HG03432 (cell line): Measurements from ENCODE around the gene ARMH3.
"Not testable (repeated sequence)": the region's sequence is repeated elsewhere in the genome, so short reads cannot be mapped to it uniquely, and the experiment has no call there.

Source experiments
- ATAC-seq: cut with Tn5 transposase; IDR thresholded peaks from one replicate; pipeline ENCODE4 v1.9.1; 2021; ENCODE audit warnings: mild to moderate bottlenecking, moderate library complexity; ENCODE audit not compliant: unreplicated experiment

ARMH3 gene

DNA sequence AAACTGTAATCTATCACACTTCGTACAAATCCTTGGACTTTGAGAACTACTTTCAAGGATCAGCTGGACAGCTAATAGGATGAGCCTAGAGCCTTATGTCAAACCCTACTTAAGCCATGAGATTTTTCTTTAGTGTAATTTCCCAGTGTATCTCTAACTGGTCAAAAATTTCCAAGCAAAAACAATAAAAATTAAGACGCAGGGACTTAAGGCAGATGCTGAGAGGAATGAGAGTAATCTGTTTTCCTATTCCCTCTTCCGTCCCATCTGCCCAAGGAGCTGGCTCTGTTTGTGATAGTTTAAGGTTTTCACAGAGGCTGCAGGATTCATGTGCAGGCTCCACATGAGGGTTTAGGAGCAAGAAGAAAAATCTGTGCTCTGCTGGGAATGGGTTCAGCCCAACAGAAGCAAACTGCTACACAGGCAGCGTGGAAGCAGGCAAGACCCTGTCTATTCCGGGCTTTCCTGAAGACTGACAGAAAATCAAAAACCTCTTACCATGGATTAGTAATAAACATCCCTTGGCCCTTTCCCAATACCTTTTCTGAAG is 62.2 kb downstream of the ARMH3 start:
- no peak for ATAC-seq

DNA sequence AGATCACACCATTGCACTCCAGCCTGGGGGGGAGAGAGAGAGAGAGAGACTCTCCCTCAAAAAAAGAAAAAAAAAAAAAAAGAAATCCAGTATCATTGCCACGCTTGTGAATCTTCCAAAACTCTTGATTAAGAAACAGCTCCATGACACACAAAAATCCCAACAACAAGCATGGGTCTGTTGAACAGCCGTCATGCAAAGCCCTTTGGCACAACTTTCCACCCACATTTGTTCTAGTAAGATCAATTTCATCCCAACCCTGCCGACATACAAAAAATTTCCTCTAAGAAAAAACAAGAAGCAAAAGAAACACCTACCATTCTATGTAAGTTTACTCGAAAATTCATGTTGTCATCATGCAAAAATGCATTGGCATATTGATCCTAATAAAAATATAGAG is 62.8 kb downstream of the ARMH3 start:
- ATAC-seq, result no peak

DNA sequence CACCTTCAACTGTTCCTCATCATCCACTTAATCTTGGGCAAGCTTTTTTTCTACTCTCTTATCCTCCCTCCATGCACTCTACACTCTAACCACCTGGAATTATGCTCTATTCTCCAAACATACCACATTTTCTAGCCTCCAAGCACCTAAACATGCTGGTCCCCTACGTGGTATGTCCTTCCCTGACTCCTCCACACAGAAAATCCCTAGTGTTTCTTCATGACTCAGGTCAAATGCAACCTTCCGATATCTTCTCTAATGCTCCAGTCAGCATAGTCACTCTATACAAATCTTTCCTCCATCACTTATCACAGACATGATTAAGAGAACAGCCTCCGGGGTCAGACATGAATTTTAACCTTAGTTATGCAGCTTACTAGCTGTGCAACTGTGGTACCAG is 68.8 kb downstream of the ARMH3 start:
- ATAC-seq, result no peak

- peak; percentile 44 for ATAC-seq
Measured at GRCh38 chr10:101986624-101986971, 69.4 kb downstream of the ARMH3 start.

GRCh38 chr10:101980677-101981076 is 75.3 kb downstream of the ARMH3 start:
- not testable (repeated sequence) for ATAC-seq

DNA sequence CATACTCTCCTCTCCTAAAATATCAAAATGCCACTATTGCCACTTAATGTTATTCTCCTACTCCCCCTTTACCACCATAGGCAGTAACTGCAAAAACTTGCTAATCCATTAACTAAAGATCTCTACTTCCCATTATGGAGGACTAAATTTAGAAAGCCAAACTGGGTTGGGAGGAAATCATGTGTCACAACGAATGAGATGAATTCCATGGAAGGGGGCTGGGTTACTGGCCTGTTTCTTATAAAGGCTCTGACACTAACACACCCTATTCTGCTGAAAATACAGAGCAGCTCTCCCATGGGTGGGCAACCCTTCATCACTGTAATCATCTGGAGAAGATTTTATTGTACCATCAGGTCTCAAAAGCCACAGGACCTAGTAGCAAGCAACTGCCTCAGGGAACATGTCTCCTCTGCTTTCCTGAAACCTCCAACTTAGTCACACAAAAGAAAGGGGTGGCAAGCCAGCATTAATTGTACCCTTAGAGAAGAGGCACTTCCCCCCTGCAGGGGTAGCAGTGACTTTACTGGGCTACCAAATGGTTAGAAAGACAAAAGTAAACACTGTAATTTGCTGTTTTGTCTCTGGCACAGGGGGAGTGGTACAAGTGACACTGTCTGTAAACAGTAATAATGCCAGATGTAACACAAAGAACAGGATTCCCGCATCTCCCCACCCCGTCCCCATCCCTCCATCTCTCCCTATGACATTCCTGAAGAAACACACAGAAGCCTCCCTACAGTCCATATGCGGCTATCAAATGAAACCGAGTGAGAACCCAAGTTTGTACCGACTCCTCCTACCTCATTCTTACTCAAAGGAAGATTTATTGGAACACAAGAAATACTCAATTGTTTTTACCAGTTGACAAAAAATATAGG is 81.6 kb downstream of the ARMH3 start:
- no peak for ATAC-seq

DNA sequence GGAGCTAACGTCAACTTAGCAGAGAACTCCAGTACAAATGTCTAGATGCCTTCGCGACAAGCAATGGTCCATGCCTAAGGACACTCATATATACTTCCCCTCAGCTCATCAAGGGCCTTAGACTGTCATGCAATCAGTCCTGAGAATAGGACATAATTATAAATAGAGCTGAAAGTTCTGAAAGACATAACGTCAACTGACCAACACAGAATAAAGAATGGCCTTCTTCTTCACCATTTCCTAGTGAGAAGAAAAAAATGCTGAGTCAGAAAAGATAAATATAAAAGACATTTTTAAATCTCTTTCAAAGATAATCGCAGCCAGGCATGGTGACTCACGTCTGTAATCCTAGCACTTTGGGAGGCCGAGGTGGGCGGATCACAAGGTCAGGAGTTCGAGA is 83.2 kb downstream of the ARMH3 start:
- ATAC-seq, result no peak

- peak; percentile 16 for ATAC-seq
Measured at GRCh38 chr10:101969412-101969922, 86.5 kb downstream of the ARMH3 start.

DNA sequence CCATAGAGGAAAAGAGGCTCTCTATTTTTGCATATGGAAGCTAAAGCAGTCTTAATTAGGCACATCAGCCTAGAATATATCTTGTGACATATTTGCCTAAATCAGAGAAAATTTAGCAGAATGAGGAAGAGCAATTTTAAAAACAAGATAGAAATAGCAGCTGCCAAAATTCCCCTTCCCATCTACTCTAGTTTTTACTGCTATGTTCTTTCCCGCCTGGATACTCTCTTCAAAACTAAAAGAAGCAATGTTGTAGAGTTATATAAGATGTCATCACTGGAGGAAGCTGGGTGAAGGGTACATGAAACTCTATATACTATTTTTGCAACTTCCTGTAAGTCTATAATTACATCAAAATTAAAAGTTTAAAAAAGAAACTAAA is 87.0 kb downstream of the ARMH3 start:
- ATAC-seq, result peak; percentile 48

- no peak for ATAC-seq
Measured at GRCh38 chr10:101968286-101968939, 87.6 kb downstream of the ARMH3 start.

GRCh38 chr10:101967713-101968112 is 88.3 kb downstream of the ARMH3 start:
- ATAC-seq, result no peak

DNA sequence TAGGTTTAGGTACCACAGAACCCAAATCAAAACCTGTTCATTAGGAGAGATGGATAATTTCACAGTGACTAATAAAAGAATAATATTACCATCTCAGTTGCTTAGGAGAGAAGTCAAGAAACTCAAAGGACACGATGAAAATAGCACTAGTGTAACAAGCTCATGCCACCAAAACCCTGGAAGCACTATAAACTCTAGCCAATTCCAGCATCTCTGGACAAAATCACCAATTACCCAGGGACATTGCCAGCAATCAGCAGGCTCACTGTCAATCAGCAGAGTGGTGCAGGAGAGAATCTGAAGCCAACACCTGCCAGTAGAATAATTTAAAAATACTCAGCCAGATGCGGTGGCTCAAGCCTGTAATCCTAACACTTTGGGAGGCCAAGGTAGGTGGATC is 88.9 kb downstream of the ARMH3 start:
- ATAC-seq, result no peak

DNA sequence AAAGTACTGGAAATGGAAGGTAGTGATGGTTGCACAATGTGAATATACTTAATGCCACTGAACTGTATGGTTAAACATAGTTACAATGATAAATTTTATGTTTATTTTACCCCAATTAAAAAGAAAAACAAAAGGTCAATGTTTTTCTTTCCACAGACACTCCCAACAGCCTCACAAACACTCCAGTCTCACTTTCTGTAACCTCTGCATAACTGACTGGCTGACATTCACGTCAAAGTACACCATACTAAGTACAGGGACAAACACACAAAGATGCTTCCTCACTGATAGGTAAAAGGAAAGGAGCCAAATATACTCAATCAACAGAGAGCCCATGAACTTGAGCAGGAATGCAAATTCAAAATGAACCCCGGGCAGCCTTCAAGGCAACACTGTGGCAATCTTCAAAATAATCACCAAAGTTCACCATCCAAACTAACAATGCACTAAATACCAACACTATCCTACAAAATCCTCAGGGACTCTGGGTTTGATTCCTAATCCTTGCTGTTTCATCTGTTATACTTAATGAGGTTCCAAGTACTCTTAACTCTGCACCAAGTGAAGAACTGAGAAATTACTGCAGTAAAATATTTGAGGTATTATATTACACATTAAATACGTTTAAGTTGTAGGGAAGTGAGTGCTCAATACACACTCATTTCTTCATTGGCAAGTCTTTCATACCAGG is 90.8 kb downstream of the ARMH3 start:
- ATAC-seq, result no peak

GRCh38 chr10:101961591-101962498 is 94.1 kb downstream of the ARMH3 start:
- ATAC-seq, result no peak

GRCh38 chr10:101960879-101961395 is 95.0 kb downstream of the ARMH3 start:
- no peak for ATAC-seq

- no peak for ATAC-seq
Measured at GRCh38 chr10:101959346-101959916, 96.5 kb downstream of the ARMH3 start.

GRCh38 chr10:101958691-101959090 is 97.3 kb downstream of the ARMH3 start:
- ATAC-seq, result no peak

DNA sequence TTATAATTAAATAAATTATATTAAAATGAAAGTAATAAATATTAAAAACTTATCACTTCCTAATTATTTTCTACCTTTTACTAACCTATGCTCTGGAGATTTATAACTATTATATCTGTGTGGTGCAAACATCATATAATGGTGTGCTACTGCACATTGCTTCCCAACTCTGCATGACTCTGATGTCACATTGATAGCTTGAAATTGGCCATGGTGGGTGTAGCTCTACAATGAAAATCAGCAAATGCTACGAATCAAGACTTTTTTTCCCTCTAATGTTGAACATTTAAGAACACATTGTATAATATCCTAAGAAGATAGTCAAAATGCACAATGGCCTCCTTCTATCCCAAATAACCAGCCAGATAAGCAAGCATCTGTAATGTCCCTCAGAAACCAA is 99.1 kb downstream of the ARMH3 start:
- no peak for ATAC-seq

- no peak for ATAC-seq
Measured at GRCh38 chr10:101956117-101956516, 99.9 kb downstream of the ARMH3 start.

DNA sequence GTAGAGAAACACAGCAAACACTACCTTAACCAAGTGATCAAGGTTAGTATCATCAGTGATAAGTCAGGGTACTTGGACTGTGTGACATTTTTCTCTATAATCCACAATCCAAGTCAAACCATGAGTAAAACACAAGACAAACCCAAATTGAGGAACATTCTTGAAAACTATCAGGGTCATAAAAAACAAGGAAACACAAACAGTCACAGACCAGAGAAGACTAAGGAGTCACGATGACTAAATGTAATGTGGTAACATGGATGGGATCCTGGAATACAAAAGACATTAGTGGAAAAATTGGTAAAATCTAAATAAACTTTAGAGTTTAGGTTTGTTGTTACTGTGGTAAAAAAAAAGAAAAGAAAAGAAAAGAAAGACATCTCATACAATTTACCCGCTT is 103.8 kb downstream of the ARMH3 start:
- ATAC-seq, result no peak
